ENCODE measurements around the gene LY6G6D. TPM values are rescaled to one million over a fixed set of nuclear protein-coding genes. Genes with fewer than 3 reads are reported as not detected.

The LY6G6D gene
- total RNA-seq, 4 donors from 2014 or later, result not detected

GRCh38 chr6:31737315-31737990 lies 22.3 kb downstream of the LY6G6D start:
- DNase-seq (ENCODE audit: low spot score), result no peak
- TF ChIP-seq, protein P1, sequence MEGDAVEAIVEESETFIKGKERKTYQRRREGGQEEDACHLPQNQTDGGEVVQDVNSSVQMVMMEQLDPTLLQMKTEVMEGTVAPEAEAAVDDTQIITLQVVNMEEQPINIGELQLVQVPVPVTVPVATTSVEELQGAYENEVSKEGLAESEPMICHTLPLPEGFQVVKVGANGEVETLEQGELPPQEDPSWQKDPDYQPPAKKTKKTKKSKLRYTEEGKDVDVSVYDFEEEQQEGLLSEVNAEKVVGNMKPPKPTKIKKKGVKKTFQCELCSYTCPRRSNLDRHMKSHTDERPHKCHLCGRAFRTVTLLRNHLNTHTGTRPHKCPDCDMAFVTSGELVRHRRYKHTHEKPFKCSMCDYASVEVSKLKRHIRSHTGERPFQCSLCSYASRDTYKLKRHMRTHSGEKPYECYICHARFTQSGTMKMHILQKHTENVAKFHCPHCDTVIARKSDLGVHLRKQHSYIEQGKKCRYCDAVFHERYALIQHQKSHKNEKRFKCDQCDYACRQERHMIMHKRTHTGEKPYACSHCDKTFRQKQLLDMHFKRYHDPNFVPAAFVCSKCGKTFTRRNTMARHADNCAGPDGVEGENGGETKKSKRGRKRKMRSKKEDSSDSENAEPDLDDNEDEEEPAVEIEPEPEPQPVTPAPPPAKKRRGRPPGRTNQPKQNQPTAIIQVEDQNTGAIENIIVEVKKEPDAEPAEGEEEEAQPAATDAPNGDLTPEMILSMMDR (IDR thresholded peaks at IDR 0.05), result no peak
- no peak for ATAC-seq (ENCODE audit: low FRiP score)

DNA sequence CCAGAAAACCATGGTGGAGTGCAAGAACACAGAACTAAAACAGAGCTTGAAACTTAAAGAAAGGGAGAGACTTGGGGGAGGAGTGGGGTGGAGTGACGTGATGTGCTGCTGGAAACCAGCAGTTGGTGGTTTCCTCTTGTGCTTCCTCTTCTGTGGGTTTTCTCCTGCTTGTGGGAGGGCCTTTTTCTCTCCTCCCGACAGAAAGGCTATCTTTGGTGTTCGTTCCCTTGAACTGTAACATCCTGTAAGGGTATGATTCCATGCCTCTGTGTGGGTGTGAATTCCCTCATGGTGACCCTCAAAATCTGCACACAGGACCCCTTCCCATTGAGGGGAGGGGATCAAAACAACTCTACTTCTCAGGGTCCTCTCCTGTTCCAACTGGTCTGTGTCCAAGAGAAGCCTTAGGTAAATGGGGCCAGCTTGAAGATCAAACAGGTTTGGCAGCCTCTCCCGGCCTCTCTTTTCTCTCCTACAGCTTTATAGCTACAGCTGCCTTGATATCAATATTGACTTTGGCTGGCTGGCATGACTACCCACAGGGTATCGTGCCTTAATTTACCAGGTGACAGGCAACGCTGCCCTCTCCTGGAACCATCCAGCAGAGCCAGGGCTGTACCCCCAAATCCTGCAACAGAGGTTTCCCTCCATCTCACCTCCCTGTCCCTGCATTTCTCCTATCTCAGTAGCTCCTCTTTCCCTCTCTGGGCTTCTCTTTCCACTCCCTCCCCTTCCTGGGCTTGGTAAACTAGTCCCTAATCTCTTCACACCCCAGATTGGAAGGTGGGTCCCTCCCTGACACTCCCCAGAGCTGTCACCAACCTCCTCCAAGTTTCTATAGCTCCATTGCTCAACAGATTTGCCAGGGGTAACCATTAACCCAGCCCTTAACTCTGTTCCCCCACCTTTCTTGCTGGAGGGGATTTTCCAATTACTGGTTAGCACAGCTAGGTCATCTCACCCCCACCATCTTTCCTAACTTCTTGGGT lies 23.1 kb downstream of the LY6G6D start:
- ATAC-seq (ENCODE audit: low FRiP score) (no peak), DNase-seq (ENCODE audit: low spot score) (no peak)
- TF ChIP-seq, protein P1 (IDR thresholded peaks at IDR 0.05), result no peak

- ATAC-seq (ENCODE audit: low FRiP score) (peak; percentile 92), DNase-seq (ENCODE audit: low spot score) (peak; percentile 94)
- TF ChIP-seq, protein P1 (IDR thresholded peaks at IDR 0.05), result no peak
These were observed 24.7 kb downstream of the LY6G6D start, which contains the start of gene MSH5 for GRCh38 chr6:31739639-31740396. Gene MSH5, plus strand, starts transcription at chr6:31740005. Its CDS starts 462 bp downstream, at chr6:31740467.

- ATAC-seq (ENCODE audit: low FRiP score) (no peak), DNase-seq (ENCODE audit: low spot score) (no peak)
- TF ChIP-seq, protein P1 (IDR thresholded peaks at IDR 0.05), result no peak
These were observed 25.5 kb downstream of the LY6G6D start for GRCh38 chr6:31740397-31741223.

DNA sequence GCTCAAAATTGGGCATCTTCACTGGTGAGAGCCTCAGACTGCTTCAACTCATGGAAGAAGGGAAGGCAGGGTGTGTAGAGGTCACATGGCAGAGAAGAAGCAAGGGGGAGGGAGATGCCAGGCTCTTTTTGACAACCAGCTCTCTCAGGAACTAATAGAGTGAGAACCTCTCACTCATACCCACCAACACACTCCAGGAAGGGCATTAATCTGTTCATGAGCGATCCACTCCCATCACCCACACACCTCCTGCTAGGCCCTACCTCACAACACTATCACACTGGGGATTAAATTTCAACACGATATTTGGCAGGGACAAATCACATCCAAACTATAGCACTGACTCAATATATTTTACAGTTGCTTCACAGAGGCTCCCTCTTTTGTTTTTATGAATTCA lies 26.7 kb downstream of the LY6G6D start:
- TF ChIP-seq, protein P1 (IDR thresholded peaks at IDR 0.05), result no peak
- ATAC-seq (ENCODE audit: low FRiP score) (no peak), DNase-seq (ENCODE audit: low spot score) (no peak)

- DNase-seq (ENCODE audit: low spot score) (no peak), ATAC-seq (ENCODE audit: low FRiP score) (no peak)
- TF ChIP-seq, protein P1 (IDR thresholded peaks at IDR 0.05), result no peak
These were observed 27.7 kb downstream of the LY6G6D start for GRCh38 chr6:31742894-31743293.

Data from omental fat pad (tissue), 4 donors.